Astrocyte (in vitro differentiated cells and primary cell): ENCODE data around the gene TNNI3. TPM values are rescaled to one million over a fixed set of nuclear protein-coding genes. Genes with fewer than 3 reads are reported as not detected.

Source experiments
- DNase-seq: peaks from one replicate; pipeline ENCODE4 v3.0.0-alpha.2; 2010; ENCODE audit warnings: low read depth
- FAIRE-seq: peaks from 2 replicates; lab custom pipeline; 2011; peaks lifted over from hg19 to GRCh38; lab: Jason Lieb, UNC
- H2AFZ ChIP-seq: 2 replicates; pipeline ENCODE4 v1.6.0; 2012; ENCODE audit warnings: low read depth, low read length, inconsistent platforms
- H3K27ac ChIP-seq: 2 replicates; pipeline ENCODE4 v1.5.1; 2011; ENCODE audit warnings: low read depth, low read length, inconsistent platforms
- H3K27me3 ChIP-seq: 2 replicates; pipeline ENCODE4 v1.6.0; 2011; ENCODE audit warnings: low read length, inconsistent platforms; ENCODE audit not compliant: insufficient read depth
- H3K36me3 ChIP-seq: 2 replicates; pipeline ENCODE4 v1.5.1; 2011; ENCODE audit warnings: low read length, inconsistent platforms; ENCODE audit not compliant: insufficient read depth
- H3K4me1 ChIP-seq: 2 replicates; pipeline ENCODE4 v1.5.1; 2011; ENCODE audit warnings: low read length, inconsistent platforms; ENCODE audit not compliant: insufficient read depth
- H3K4me2 ChIP-seq: 2 replicates; pipeline ENCODE4 v1.6.0; 2012; ENCODE audit warnings: low read length, inconsistent platforms
- H3K4me3 ChIP-seq: 2 replicates; pipeline ENCODE4 v1.5.1; 2011; ENCODE audit warnings: low read depth, mild to moderate bottlenecking, low read length, inconsistent platforms; ENCODE audit not compliant: insufficient read depth
- H3K79me2 ChIP-seq: 2 replicates; pipeline ENCODE4 v1.6.0; 2012; ENCODE audit warnings: mild to moderate bottlenecking, low read length, inconsistent platforms; ENCODE audit not compliant: insufficient read depth
- H3K9ac ChIP-seq: 2 replicates; pipeline ENCODE4 v1.6.0; 2012; ENCODE audit warnings: mild to moderate bottlenecking, low read length, inconsistent platforms
- H3K9me3 ChIP-seq: 2 replicates; pipeline ENCODE4 v1.5.1; 2012; ENCODE audit warnings: low read depth, mild to moderate bottlenecking, low read length, inconsistent platforms; ENCODE audit not compliant: insufficient read depth
- H4K20me1 ChIP-seq: 2 replicates; pipeline ENCODE4 v1.6.0; 2012; ENCODE audit warnings: low read length, inconsistent platforms; ENCODE audit not compliant: insufficient read depth
- H3K27ac Mint-ChIP-seq: one replicate; pipeline ENCODE4 v1.8.0; 2021; ENCODE audit warnings: mild to moderate bottlenecking, mixed read lengths; ENCODE audit not compliant: unreplicated experiment
- H3K27me3 Mint-ChIP-seq: one replicate; pipeline ENCODE4 v1.8.0; 2021; ENCODE audit warnings: low read depth, mixed read lengths; ENCODE audit not compliant: unreplicated experiment
- H3K36me3 Mint-ChIP-seq: one replicate; pipeline ENCODE4 v1.8.0; 2021; ENCODE audit warnings: low read depth, mixed read lengths; ENCODE audit not compliant: unreplicated experiment
- H3K4me1 Mint-ChIP-seq: one replicate; pipeline ENCODE4 v1.8.0; 2021; ENCODE audit warnings: low read depth, mixed read lengths; ENCODE audit not compliant: unreplicated experiment
- H3K4me3 Mint-ChIP-seq: one replicate; pipeline ENCODE4 v1.8.0; 2021; ENCODE audit warnings: mild to moderate bottlenecking, moderate library complexity, mixed read lengths; ENCODE audit not compliant: unreplicated experiment
- H3K9me3 Mint-ChIP-seq: one replicate; pipeline ENCODE4 v1.8.0; 2021; ENCODE audit warnings: mild to moderate bottlenecking, mixed read lengths; ENCODE audit not compliant: unreplicated experiment
- EZH2 ChIP-seq: IDR thresholded peaks from 2 replicates; pipeline ENCODE4 v1.6.1; 2012; ENCODE audit warnings: mild to moderate bottlenecking, low read length, inconsistent platforms; ENCODE audit not compliant: insufficient read depth
- total RNA-seq: library from RNA; stranded (reverse); gene quantifications from 2 replicates; pipeline ENCODE4 v1.2.1, GENCODE V29; 2021
- TF ChIP-seq, protein P1 (sequence below): IDR thresholded peaks from 2 replicates; pipeline ENCODE4 v1.5.1; 2011; ENCODE audit warnings: low read depth, mild to moderate bottlenecking, inconsistent platforms, low read length, moderate library complexity; ENCODE audit not compliant: insufficient read depth

Gene TNNI3
- total RNA-seq, 1 donor from 2014 or later: not detected

DNA sequence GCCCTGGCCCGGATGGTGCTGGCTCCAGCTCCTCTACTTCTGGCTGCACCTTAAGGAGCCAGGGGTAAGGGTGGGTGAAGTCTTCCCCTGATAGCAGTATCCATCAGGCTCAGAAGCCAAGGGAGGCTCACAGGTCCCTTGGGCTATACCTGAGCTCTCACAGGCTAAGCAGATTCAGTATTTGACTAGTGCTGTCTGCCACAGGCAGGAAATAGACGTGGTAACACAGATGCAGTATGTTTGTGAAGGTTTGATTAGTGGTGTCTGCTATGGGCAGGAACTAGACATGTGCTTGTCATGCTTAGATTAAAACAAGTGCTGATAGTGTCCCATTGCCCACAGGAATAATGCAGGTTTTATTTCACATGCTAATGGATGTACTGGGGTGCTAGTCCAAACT lies 18.5 kb upstream of the TNNI3 start:
- no peak overlapping the region for H3K4me2 ChIP-seq
- no peaks in the 10 kb centered on the region for H3K9me3 Mint-ChIP-seq
- peaks cover 6% of the 10 kb centered on the region for H4K20me1 ChIP-seq
- H3K36me3 Mint-ChIP-seq: no peaks in the 10 kb centered on the region
- peaks cover 49% of the 10 kb centered on the region for H3K27me3 Mint-ChIP-seq
- H3K4me1 Mint-ChIP-seq: peaks cover 8% of the 10 kb centered on the region
- peaks cover 25% of the 10 kb centered on the region for H3K4me1 ChIP-seq
- H3K36me3 ChIP-seq: no peaks in the 10 kb centered on the region
- no peak overlapping the region for H3K27ac ChIP-seq
- no peak overlapping the region for H3K4me3 Mint-ChIP-seq
- no peaks in the 10 kb centered on the region for H3K79me2 ChIP-seq
- peaks cover 13% of the 10 kb centered on the region for H3K27me3 ChIP-seq
- no peak overlapping the region for H3K9ac ChIP-seq
- TF ChIP-seq, protein P1, sequence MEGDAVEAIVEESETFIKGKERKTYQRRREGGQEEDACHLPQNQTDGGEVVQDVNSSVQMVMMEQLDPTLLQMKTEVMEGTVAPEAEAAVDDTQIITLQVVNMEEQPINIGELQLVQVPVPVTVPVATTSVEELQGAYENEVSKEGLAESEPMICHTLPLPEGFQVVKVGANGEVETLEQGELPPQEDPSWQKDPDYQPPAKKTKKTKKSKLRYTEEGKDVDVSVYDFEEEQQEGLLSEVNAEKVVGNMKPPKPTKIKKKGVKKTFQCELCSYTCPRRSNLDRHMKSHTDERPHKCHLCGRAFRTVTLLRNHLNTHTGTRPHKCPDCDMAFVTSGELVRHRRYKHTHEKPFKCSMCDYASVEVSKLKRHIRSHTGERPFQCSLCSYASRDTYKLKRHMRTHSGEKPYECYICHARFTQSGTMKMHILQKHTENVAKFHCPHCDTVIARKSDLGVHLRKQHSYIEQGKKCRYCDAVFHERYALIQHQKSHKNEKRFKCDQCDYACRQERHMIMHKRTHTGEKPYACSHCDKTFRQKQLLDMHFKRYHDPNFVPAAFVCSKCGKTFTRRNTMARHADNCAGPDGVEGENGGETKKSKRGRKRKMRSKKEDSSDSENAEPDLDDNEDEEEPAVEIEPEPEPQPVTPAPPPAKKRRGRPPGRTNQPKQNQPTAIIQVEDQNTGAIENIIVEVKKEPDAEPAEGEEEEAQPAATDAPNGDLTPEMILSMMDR: no peak
- no peak for TF ChIP-seq EZH2
- H3K9me3 ChIP-seq: peaks cover 3% of the 10 kb centered on the region
- FAIRE-seq (no peak), DNase-seq (no peak)
- no peak overlapping the region for H2AFZ ChIP-seq
- no peak overlapping the region for H3K4me3 ChIP-seq
- H3K27ac Mint-ChIP-seq: no peak overlapping the region

DNA sequence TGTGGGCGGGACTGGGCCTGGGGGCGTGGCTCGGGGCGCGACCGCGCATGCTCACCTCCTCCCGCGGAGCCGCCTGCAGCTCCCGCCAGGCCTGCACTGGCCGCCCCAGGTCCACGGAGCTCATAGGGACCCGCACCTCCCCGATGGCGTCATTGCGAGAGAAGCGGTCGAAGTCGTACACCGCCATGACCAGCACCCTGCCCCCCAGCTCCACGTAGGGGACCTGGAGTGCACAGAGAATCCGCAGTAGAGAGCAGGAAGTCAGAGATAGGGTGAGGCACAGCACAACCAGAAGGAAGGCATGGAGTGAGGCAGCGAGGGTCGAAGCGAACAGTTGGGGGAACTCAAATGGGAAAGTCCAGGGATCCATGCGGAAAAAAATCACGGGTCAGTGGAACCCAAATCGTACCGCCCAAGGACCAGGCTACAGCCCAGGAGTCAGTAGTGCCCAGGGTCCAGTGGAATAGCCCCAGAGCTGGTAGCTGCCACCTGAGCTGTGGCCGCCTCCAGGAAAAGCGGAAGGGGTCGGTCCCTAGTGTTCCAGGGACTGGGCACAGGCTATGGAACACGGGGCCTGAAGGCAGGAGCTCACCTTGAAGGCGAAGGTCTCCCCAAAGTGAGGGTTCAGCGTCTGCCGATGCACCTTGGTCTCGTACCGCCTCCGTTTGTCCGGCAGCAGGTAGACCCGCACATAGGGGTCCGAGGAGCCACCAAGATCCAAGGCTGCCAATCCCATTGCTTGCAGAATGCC lies 17.8 kb upstream of the TNNI3 start:
- Mint-ChIP-seq H3K9me3 (no peaks in the 10 kb centered on the region), H3K27me3 (peaks cover 48% of the 10 kb centered on the region), H3K4me3 (no peak overlapping the region), H3K4me1 (peaks cover 8% of the 10 kb centered on the region), H3K36me3 (no peaks in the 10 kb centered on the region), H3K27ac (no peak overlapping the region)
- peaks cover 25% of the 10 kb centered on the region for H3K4me1 ChIP-seq
- no peak overlapping the region for H2AFZ ChIP-seq
- DNase-seq (no peak), FAIRE-seq (no peak)
- H3K9me3 ChIP-seq: peaks cover 3% of the 10 kb centered on the region
- no peak overlapping the region for H3K27ac ChIP-seq
- no peaks in the 10 kb centered on the region for H3K36me3 ChIP-seq
- no peak overlapping the region for H3K4me2 ChIP-seq
- peaks cover 13% of the 10 kb centered on the region for H3K27me3 ChIP-seq
- no peak overlapping the region for H3K9ac ChIP-seq
- peaks cover under 1% of the 10 kb centered on the region for H4K20me1 ChIP-seq
- no peaks in the 10 kb centered on the region for H3K79me2 ChIP-seq
- H3K4me3 ChIP-seq: no peak overlapping the region
- no peak for TF ChIP-seq EZH2
- TF ChIP-seq, protein P1: no peak

DNA sequence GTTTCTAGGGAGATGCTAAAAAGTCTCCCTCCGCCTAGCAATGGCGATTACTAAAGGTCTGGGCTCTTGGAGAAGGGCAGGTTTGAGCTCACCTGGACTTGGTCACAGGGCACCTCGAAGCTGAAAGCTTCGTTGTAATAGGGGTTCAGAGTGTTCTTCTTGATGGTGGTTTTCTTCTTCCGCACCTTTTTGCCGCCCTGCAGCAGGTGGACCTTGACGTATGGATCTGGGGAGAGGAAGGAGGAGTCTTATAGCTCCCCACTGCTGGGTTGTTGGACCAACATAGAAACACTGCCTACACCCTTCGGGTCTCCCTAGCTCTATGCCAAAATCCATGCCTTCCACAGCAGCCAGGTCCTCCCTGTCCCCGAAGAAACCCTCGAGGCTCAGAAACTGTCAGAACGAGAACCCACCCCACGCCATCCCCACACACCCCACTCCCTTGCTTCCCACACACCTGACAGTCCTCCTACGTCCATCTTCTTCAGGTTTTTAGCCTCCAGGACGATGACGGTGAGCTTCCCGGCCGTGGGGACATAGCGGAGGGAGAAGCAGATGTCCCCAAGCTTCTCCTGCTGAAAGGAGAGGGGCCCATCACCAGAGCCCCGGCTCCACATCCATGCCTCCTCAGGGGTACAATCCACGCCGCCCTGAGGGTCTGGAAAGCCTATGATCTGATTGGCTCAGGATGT lies 17.0 kb upstream of the TNNI3 start:
- Mint-ChIP-seq H3K4me3 (no peak overlapping the region), H3K4me1 (peaks cover 5% of the 10 kb centered on the region), H3K36me3 (no peaks in the 10 kb centered on the region), H3K27ac (no peak overlapping the region), H3K27me3 (peaks cover 49% of the 10 kb centered on the region), H3K9me3 (no peaks in the 10 kb centered on the region)
- Histone ChIP-seq H3K27ac (no peak overlapping the region), H3K9me3 (peaks cover 3% of the 10 kb centered on the region), H3K4me1 (peaks cover 22% of the 10 kb centered on the region), H3K9ac (no peak overlapping the region), H3K36me3 (no peaks in the 10 kb centered on the region), H3K79me2 (no peaks in the 10 kb centered on the region), H3K4me3 (no peak overlapping the region), H3K27me3 (peaks cover 15% of the 10 kb centered on the region), H3K4me2 (peak overlapping the region; percentile 80), H4K20me1 (no peaks in the 10 kb centered on the region), H2AFZ (peak overlapping the region; percentile 0)
- DNase-seq (no peak), FAIRE-seq (no peak)
- no peak for TF ChIP-seq EZH2
- TF ChIP-seq, protein P1: no peak
